Endothelial cell of umbilical vein (primary cell): ENCODE measurements around the gene SFTA2.

ENCODE experiments used
- CTCF ChIP-seq, 2 donors: IDR thresholded peaks; 1 replicate in 1 of 2; 2 replicates in 1 of 2; pipeline ENCODE4 v1.5.1; 2011; ENCODE audit warnings: low read length in 2 of 2, mild to moderate bottlenecking in 2 of 2, moderate library complexity in 2 of 2, control low read depth in 1 of 2, inconsistent platforms in 1 of 2, low read depth in 1 of 2; ENCODE audit not compliant: insufficient read depth in 1 of 2; ENCODE audit errors: extremely low read depth in 1 of 2
- EZH2 ChIP-seq: IDR thresholded peaks from 2 replicates; pipeline ENCODE4 v1.6.1; 2012; ENCODE audit warnings: borderline replicate concordance, low read depth, mild to moderate bottlenecking, moderate library complexity, low read length, inconsistent platforms; ENCODE audit not compliant: severe bottlenecking
- MAX ChIP-seq: IDR thresholded peaks from 2 replicates; pipeline ENCODE4 v1.6.1; 2011; ENCODE audit not compliant: insufficient read depth, insufficient read length
- MYC ChIP-seq: IDR thresholded peaks from one replicate; pipeline ENCODE4 v1.6.1; 2011; ENCODE audit warnings: mild to moderate bottlenecking, low read depth, low read length
- POLR2A ChIP-seq: IDR thresholded peaks from 2 replicates; pipeline ENCODE4 v1.6.1; 2012; ENCODE audit warnings: low read depth, mild to moderate bottlenecking, control low read depth, low read length
- POLR2AphosphoS5 ChIP-seq: IDR thresholded peaks from 2 replicates; pipeline ENCODE4 v1.6.1; 2012; ENCODE audit warnings: low read depth, mild to moderate bottlenecking, control low read depth, low read length, moderate library complexity; ENCODE audit not compliant: insufficient read depth

GRCh38 chr6:30937265-30937664, 5.3 kb upstream of the SFTA2 start:
- TF ChIP-seq POLR2AphosphoS5 (no peak), CTCF (IDR thresholded peaks at IDR 0.05; ENCODE audit: extremely low read depth in 1 of 2, insufficient read depth in 1 of 2, low read depth in 1 of 2, low read length in 2 of 2) (no peak), MAX (no peak), POLR2A (no peak), EZH2 (no peak), MYC (no peak)
